ENCODE data around the gene ATP9B.

Gene ATP9B

GRCh38 chr18:79186649-79187048 lies 117.5 kb downstream of the ATP9B start:
- DNase-seq (ENCODE audit: insufficient read length, low spot score) = no peak
- TF ChIP-seq POLR2AphosphoS5 (IDR thresholded peaks at IDR 0.05; ENCODE audit: low read depth, low read length) (no peak), PAX5 (IDR thresholded peaks at IDR 0.05; ENCODE audit: insufficient read depth, low read length, severe bottlenecking) (no peak)
- peak; percentile 80 for FAIRE-seq

GRCh38 chr18:79187532-79188277 lies 118.5 kb downstream of the ATP9B start:
- TF ChIP-seq POLR2A (IDR thresholded peaks at IDR 0.05; ENCODE audit: low read depth, low read length) = no peak
- TF ChIP-seq POU2F2 (IDR thresholded peaks at IDR 0.05; ENCODE audit: low read depth, low read length) = no peak
- no peak for TF ChIP-seq SPI1 (IDR thresholded peaks at IDR 0.05; ENCODE audit: low read depth, low read length)
- TF ChIP-seq TAF1 (IDR thresholded peaks at IDR 0.05; ENCODE audit: low read depth, low read length) = no peak
- TF ChIP-seq POLR2AphosphoS5 (IDR thresholded peaks at IDR 0.05; ENCODE audit: low read depth, low read length) = no peak
- TF ChIP-seq PAX5 (IDR thresholded peaks at IDR 0.05; ENCODE audit: insufficient read depth, low read length, severe bottlenecking) = no peak
- FAIRE-seq (no peak), DNase-seq (ENCODE audit: insufficient read length, low spot score) (no peak)

- DNase-seq (ENCODE audit: insufficient read length, low spot score) (no peak), FAIRE-seq (no peak)
- no peak for TF ChIP-seq POLR2AphosphoS5 (IDR thresholded peaks at IDR 0.05; ENCODE audit: low read depth, low read length)
- TF ChIP-seq POU2F2 (IDR thresholded peaks at IDR 0.05; ENCODE audit: low read depth, low read length) = no peak
- TF ChIP-seq SPI1 (IDR thresholded peaks at IDR 0.05; ENCODE audit: low read depth, low read length) = no peak
- TF ChIP-seq POLR2A (IDR thresholded peaks at IDR 0.05; ENCODE audit: low read depth, low read length) = no peak
- TF ChIP-seq TAF1 (IDR thresholded peaks at IDR 0.05; ENCODE audit: low read depth, low read length) = no peak
- no peak for TF ChIP-seq PAX5 (IDR thresholded peaks at IDR 0.05; ENCODE audit: insufficient read depth, low read length, severe bottlenecking)
Observed at GRCh38 chr18:79191418-79191817, 122.2 kb downstream of the ATP9B start.

- FAIRE-seq (no peak), DNase-seq (ENCODE audit: insufficient read length, low spot score) (no peak)
- no peak for TF ChIP-seq POLR2AphosphoS5 (IDR thresholded peaks at IDR 0.05; ENCODE audit: low read depth, low read length)
- TF ChIP-seq PAX5 (IDR thresholded peaks at IDR 0.05; ENCODE audit: insufficient read depth, low read length, severe bottlenecking) = no peak
- no peak for TF ChIP-seq POLR2A (IDR thresholded peaks at IDR 0.05; ENCODE audit: low read depth, low read length)
- TF ChIP-seq SPI1 (IDR thresholded peaks at IDR 0.05; ENCODE audit: low read depth, low read length) = no peak
- TF ChIP-seq POU2F2 (IDR thresholded peaks at IDR 0.05; ENCODE audit: low read depth, low read length) = no peak
- no peak for TF ChIP-seq TAF1 (IDR thresholded peaks at IDR 0.05; ENCODE audit: low read depth, low read length)
Observed at GRCh38 chr18:79191956-79192355, 122.8 kb downstream of the ATP9B start.

- DNase-seq (ENCODE audit: insufficient read length, low spot score) (no peak), FAIRE-seq (no peak)
- no peak for TF ChIP-seq POLR2A (IDR thresholded peaks at IDR 0.05; ENCODE audit: low read depth, low read length)
- no peak for TF ChIP-seq POU2F2 (IDR thresholded peaks at IDR 0.05; ENCODE audit: low read depth, low read length)
- no peak for TF ChIP-seq SPI1 (IDR thresholded peaks at IDR 0.05; ENCODE audit: low read depth, low read length)
- TF ChIP-seq PAX5 (IDR thresholded peaks at IDR 0.05; ENCODE audit: insufficient read depth, low read length, severe bottlenecking) = no peak
- no peak for TF ChIP-seq TAF1 (IDR thresholded peaks at IDR 0.05; ENCODE audit: low read depth, low read length)
- no peak for TF ChIP-seq POLR2AphosphoS5 (IDR thresholded peaks at IDR 0.05; ENCODE audit: low read depth, low read length)
Observed at GRCh38 chr18:79193826-79194225, 124.6 kb downstream of the ATP9B start.

- DNase-seq (ENCODE audit: insufficient read length, low spot score) (no peak), FAIRE-seq (no peak)
- TF ChIP-seq POLR2A (IDR thresholded peaks at IDR 0.05; ENCODE audit: low read depth, low read length) (no peak), TAF1 (IDR thresholded peaks at IDR 0.05; ENCODE audit: low read depth, low read length) (no peak), POU2F2 (IDR thresholded peaks at IDR 0.05; ENCODE audit: low read depth, low read length) (no peak), PAX5 (IDR thresholded peaks at IDR 0.05; ENCODE audit: insufficient read depth, low read length, severe bottlenecking) (no peak), POLR2AphosphoS5 (IDR thresholded peaks at IDR 0.05; ENCODE audit: low read depth, low read length) (no peak), SPI1 (IDR thresholded peaks at IDR 0.05; ENCODE audit: low read depth, low read length) (no peak)
Observed at GRCh38 chr18:79195716-79196683, 126.8 kb downstream of the ATP9B start.

GRCh38 chr18:79197531-79197930 lies 128.3 kb downstream of the ATP9B start:
- no peak for FAIRE-seq
- TF ChIP-seq POLR2AphosphoS5 (IDR thresholded peaks at IDR 0.05; ENCODE audit: low read depth, low read length) = no peak
- no peak for TF ChIP-seq POU2F2 (IDR thresholded peaks at IDR 0.05; ENCODE audit: low read depth, low read length)
- TF ChIP-seq PAX5 (IDR thresholded peaks at IDR 0.05; ENCODE audit: insufficient read depth, low read length, severe bottlenecking) = no peak
- no peak for TF ChIP-seq SPI1 (IDR thresholded peaks at IDR 0.05; ENCODE audit: low read depth, low read length)
- TF ChIP-seq TAF1 (IDR thresholded peaks at IDR 0.05; ENCODE audit: low read depth, low read length) = no peak
- TF ChIP-seq POLR2A (IDR thresholded peaks at IDR 0.05; ENCODE audit: low read depth, low read length) = no peak

GRCh38 chr18:79199691-79200374 lies 130.6 kb downstream of the ATP9B start:
- TF ChIP-seq TAF1 (IDR thresholded peaks at IDR 0.05; ENCODE audit: low read depth, low read length) (no peak), POLR2A (IDR thresholded peaks at IDR 0.05; ENCODE audit: low read depth, low read length) (no peak), SPI1 (IDR thresholded peaks at IDR 0.05; ENCODE audit: low read depth, low read length) (no peak), POLR2AphosphoS5 (IDR thresholded peaks at IDR 0.05; ENCODE audit: low read depth, low read length) (no peak), POU2F2 (IDR thresholded peaks at IDR 0.05; ENCODE audit: low read depth, low read length) (no peak), PAX5 (IDR thresholded peaks at IDR 0.05; ENCODE audit: insufficient read depth, low read length, severe bottlenecking) (no peak)
- FAIRE-seq = no peak
- no peak for DNase-seq (ENCODE audit: insufficient read length, low spot score)

More at GRCh38 chr18:79197531-79197930, 128.3 kb downstream of the ATP9B start:
- no peak for DNase-seq (ENCODE audit: insufficient read length, low spot score)

Measured in GM12891 (cell line).